HG03175 (cell line): ENCODE results near the gene PRMT1.
"Not testable (repeated sequence)": the region's sequence is repeated elsewhere in the genome, so short reads cannot be mapped to it uniquely, and the experiment has no call there.

Experiments used
- ATAC-seq: cut with Tn5 transposase; IDR thresholded peaks from one replicate; pipeline ENCODE4 v1.9.1; 2021; ENCODE audit warnings: mild to moderate bottlenecking, moderate library complexity; ENCODE audit not compliant: unreplicated experiment

Gene PRMT1

GRCh38 chr19:49718511-49718910 lies 41.4 kb downstream of the PRMT1 start:
- no peak for ATAC-seq

GRCh38 chr19:49718991-49719390 lies 41.9 kb downstream of the PRMT1 start:
- ATAC-seq = no peak

- ATAC-seq = not testable (repeated sequence)
Observed at GRCh38 chr19:49719420-49719819, 42.3 kb downstream of the PRMT1 start.

GRCh38 chr19:49727217-49728030 lies 50.4 kb downstream of the PRMT1 start:
- ATAC-seq = no peak

GRCh38 chr19:49730166-49730565 lies 53.1 kb downstream of the PRMT1 start:
- no peak for ATAC-seq
